HG02588 (cell line): Measurements from ENCODE around the gene WWOX.

Experiments used
- ATAC-seq: cut with Tn5 transposase; IDR thresholded peaks from one replicate; pipeline ENCODE4 v1.9.1; 2021; ENCODE audit warnings: mild to moderate bottlenecking, moderate library complexity; ENCODE audit not compliant: unreplicated experiment

Gene WWOX

GRCh38 chr16:78325468-78326352, 226.3 kb downstream of the WWOX start:
- ATAC-seq: no peak

DNA sequence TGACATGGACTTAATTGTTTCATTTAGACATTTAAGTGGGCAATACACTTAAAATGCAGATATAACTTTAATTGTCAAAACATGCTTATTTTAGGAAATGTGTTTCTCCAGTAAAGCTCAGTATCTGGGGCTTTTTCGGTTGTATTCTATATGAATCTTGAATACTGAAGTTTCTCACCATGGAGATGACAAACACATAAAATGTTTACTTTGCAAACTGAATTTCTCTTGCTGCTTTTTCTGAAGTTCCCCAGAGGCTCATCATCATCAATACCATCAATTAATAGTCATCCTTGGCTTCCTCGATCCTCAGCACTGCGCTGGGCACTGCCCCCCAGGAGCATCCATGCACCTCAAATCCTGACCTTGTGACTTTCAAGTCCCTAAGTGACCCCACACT, 227.3 kb downstream of the WWOX start:
- no peak for ATAC-seq

GRCh38 chr16:78331731-78332130, 232.3 kb downstream of the WWOX start:
- ATAC-seq: no peak

DNA sequence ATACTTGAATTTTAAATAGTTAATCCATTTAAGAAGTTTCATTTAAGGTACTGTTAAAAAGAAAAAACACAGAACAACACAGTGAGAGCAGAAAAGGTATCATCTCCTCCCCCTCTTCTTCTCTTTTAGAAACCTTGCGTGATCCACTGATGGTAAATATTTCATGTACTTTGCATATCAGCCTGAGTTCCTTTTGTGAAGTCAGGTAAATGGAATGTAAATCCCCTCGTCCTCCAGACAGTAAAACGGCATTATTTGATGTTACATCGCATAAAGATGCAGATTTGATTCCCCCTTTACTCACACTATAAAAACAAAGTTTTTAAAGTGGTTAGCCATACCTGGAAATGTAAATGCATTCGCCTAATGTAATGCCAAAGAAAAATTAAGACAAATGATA, 234.4 kb downstream of the WWOX start:
- no peak for ATAC-seq

GRCh38 chr16:78340590-78340989, 241.1 kb downstream of the WWOX start:
- no peak for ATAC-seq

DNA sequence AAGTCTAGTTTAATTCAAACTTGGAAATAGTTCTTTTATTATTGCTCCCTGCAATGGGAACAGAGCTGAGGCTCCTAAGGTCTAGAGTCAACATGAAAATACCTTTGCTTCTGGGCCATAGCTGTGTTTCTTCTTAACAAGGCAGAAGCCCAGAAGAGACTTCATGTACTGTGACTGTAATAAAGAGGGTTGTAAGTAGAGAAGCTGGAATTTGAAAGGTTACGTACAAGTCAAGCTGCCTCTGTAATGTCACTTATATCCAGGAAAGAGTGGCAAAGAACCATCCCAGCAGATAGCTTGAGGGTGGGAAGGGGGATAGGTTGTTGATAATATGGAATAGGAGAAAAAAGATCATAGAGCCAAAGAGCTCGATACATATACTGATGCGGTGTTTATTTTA, 248.6 kb downstream of the WWOX start:
- ATAC-seq: no peak

GRCh38 chr16:78348886-78349285, 249.4 kb downstream of the WWOX start:
- ATAC-seq: no peak

DNA sequence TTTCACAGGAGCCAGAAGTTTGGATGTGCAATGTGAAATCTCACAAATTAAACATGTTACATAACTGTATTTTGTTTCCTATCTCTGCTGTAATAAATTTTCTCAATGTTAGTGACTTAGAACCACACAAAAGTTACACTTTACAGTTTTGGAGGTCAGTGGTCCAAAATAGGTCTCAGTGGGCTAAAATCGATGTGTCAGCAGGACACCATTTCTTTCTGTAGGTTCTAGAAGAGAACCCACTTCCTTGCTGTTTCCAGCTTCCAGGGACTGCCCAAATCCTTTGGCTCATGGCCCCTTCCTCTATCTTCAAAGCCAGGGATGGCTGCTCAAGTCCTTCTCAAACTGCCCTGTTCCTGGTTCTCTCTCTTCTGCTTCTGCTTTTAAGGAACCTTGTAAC, 252.7 kb downstream of the WWOX start:
- ATAC-seq: no peak

DNA sequence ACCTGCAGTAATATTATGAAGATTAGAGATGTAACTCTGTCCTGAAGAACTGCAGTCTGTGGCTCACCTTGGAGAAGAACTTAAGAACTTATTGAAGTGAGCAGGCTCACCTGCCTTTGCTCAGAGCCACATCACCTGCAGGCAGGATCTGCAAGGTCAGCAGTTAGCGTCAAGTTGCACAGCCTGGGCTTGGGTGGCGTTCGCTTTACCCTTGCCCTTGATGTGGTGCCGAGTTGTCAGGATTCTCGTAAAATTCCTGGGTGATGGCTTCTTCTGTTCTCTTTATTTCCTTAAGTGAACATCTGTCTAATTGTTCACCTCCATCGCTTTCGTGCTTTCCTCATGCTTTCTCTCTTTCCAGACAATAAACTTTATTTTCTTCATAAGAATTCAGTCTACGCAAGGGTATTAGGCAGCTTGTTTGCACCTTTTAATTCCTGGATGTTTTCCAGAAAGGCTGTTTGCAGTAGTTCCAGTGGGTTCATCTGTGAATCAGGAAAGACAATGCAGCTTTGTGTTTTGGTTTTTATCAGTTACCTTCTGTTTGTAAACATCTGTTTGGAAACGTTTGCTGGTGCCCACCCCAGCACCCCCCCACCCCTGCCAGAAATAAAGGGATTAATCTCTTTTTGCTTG, 254.3 kb downstream of the WWOX start:
- ATAC-seq: no peak

DNA sequence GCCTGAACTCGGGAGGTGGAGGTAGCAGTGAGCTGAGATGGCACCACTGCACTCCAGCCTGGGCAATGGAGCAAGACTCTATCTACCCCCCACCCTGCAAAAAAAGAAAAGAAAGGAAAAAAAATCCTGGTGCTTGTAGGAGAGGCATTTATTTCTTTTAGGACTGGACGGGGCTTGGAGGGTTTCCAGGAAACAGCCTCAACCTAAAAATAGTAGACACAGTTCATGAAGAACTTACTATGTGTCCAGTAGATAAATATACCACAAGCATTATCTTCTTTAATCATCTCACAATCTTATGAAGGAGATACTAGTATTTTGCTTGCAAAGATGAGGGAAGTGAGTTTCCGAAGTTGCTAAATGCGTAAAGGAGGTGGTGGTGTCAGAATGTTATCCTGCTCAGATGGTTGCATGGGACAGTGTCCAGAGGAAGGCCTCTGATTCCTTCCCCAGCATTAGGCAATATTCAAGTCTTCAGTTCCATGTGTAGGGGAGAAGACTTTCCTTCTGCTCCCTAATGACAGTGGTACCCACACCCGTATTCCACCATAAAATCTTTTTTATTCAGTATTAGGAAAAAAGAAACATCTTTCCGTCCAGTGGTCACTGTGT, 263.2 kb downstream of the WWOX start:
- ATAC-seq: no peak

DNA sequence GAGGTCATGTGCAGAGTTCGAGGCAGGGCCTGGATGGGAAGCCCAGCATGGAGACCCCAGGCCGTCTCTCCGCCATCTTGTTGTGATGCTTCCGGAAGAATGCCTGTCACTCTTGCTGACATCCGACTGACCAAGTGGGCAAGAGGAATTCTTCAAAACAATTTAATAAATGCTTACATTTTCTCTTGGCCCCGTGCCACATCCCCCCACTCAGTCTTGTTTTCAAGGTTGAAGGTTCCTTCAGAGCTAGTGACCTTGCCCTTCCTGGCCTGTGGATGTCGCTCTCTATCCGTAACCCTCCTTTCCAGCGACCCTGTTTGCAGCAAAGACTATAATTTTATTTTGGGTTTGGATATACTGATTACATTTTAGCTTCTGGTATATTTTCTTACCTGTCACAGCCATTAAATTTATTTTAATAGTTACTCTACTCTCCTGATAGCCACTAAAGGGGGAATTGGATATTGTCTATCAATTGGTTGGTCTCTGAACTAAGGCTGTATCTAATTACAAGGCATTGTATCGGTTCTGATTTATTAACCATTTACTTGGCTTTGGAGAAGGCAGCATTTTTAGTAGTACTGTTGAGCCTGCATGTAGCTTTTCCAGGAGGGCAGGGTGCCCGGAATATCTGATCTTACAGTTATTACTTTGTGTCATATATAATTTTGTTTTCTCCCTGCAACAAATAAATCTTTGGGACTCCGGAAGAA, 264.5 kb downstream of the WWOX start:
- no peak for ATAC-seq

- ATAC-seq: no peak
Observed at GRCh38 chr16:78364556-78364880, 265.1 kb downstream of the WWOX start.

- no peak for ATAC-seq
Observed at GRCh38 chr16:78365366-78365765, 265.9 kb downstream of the WWOX start.

GRCh38 chr16:78368121-78369102, 269.0 kb downstream of the WWOX start:
- ATAC-seq: no peak

DNA sequence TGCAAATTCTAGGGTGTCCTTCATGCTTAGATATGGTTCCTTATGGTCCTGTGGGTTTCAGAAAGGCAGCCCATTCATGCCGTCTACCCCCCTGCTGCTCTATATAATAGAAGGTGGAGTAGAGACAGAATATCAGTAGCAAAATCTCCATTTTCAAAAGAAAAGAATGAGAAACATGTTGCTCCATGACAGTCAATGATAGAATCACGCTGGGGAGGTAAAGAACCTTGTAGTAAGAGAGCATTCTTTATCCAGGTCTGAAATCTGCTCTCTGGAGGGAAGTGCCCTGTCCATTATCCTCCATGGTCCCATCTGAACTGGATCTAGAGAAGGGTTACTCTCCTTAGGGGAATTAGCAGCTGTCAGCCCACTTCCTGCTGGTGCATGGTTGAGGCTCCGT, 272.8 kb downstream of the WWOX start:
- no peak for ATAC-seq

- no peak for ATAC-seq
Observed at GRCh38 chr16:78375055-78375679, 275.7 kb downstream of the WWOX start.

- ATAC-seq: no peak
Observed at GRCh38 chr16:78376452-78376851, 277.0 kb downstream of the WWOX start.

- no peak for ATAC-seq
Observed at GRCh38 chr16:78377312-78377711, 277.9 kb downstream of the WWOX start.

DNA sequence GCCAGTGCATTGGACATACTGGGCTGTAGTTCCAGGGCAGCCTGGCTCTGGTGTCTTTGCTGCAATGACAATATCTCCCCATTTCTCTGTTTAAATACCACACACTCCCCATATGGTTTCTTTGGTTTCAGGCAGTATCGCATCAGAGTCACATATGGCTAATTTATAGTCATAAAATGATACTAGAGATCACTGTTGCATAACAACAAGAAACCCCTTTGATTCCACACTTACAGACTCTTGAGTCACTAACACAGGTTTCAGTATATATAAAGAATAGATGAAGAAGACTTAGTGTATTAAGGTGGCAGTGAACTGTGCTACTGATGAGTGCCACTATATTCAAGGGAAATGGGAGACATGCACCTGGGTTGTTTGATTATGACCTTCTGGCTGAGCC, 281.6 kb downstream of the WWOX start:
- ATAC-seq: no peak

- ATAC-seq: no peak
Observed at GRCh38 chr16:78383118-78383517, 283.7 kb downstream of the WWOX start.
